Activated T-cell treated with anti-CD3 and anti-CD28 coated beads for 1 hour (primary cell): ENCODE data around the gene HS3ST4.

Experiments
- DNase-seq: peaks from one replicate; pipeline ENCODE4 v3.0.0-alpha.2; 2020; ENCODE audit warnings: low read depth

Gene HS3ST4

DNA sequence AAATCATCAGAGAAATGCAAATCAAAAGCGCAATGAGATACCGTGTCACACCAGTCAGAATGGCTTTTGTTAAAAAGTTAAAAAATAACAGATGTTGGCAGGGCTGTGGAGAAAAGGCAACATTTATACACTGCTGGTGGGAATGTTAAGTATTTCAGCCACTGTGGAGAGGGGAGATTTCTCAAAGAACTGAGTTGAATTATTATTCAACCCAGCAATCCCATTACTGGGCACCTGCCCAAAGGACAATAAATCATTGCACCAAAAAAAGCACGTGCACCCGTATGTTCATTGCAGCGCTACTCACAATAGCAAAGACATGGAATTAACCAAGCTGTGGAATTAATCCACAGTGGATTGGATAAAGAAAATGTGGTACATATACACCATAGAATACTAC lies 204.7 kb downstream of the HS3ST4 start:
- DNase-seq: no peak

DNA sequence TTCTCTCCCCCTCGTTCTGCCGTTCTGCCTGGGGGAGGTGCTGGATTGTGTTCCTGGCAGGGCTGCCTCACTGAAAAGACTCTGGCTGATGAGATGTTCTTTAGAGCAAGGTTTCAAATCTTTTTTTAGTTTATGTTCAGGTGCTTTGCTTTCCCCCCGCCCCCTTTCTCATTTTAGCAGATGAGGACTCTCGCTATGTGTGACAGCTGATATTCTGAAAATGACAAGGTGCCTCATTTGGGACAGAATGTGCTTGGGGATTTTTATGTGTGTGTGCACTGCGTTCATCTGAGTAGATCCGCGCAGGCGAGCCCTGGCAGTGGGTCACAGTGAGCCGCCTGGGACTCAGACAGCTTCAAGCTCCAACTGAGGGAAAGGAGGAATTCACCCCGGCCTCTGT lies 205.9 kb downstream of the HS3ST4 start:
- DNase-seq: no peak

DNA sequence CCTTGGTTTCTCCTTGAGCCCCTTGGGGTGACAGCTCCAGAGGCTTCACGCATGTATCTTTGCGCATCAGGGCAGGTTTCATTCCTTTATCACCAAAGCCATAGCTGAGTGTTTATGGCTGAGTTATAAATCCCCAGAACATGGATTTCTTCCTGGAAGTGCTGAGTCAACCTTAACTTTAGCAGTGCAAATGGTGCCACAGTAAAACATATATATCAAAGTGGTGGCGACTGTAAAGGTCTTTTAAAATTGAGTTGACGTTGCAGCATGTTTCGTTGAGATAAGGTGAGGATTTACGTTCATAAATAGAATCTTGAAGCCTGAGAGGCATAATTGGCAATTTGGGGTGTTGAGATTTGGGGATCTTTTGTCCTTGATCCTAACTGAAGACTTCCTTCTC lies 214.1 kb downstream of the HS3ST4 start:
- no peak for DNase-seq

DNA sequence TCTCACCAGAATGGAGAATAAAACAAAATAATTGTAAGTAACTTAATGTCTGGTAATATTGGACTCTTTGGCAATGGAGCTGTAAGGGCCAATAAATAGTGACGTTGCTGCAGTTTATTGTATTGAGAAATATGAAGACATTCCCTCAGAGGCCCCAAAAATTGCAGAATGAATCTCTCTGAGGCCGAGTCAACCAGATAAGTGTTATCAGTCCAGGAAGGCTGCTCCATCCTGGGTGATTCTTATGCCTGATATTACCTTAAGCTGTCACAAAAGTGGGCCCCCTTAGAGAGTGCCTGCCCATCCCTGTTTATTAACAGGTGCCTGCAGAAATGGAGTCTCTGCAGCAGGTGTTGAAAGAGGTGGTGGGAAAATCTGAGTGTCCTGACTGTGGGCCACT lies 219.2 kb downstream of the HS3ST4 start:
- DNase-seq: no peak

DNA sequence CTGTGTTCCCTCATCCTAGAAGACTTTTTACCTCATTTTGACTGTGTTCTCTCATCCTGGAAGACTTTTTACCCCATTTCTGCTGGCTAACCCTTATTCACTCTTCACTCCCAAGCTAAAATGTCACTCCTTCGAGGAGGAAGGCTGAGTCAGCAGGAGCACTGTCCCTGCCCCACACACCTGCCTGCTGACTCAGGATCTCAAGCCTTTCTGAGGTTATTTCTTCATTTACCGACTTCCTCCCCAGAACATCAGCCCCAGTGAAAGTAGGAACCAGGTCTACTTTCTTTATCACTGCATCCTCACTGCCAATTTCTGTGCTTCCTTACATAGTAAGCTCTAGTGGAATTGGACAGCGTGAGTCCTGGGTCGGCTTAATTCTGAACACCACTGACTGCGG lies 220.6 kb downstream of the HS3ST4 start:
- DNase-seq: no peak

DNA sequence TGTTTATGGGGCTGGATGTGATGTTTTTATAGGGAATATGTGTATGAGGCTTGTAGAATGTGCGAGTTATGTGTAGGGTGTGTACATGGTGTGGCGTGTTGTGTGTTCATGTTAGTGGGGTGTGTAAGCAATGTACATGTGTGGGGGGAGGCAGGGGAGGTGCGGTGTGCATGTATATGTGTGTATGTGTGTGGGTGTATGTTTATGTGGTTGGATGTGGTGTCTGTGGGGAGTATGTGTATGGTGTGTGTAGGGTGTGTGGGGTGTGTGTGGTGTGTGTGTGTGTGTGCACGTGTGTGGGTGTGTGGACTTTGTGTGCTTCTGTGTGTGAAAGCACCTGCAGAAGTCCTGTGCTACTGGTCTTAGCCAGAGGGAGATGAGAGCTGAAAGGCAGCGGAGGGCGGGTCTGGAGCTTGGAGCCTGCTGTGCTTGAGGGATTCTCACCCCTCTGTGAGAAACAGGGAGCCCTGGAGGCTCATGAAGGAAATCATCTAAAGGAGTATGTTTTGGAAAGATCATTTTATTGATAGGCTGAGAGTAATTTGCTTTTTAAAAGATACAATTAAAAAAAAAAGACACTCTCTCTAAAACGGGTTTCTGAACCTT lies 222.7 kb downstream of the HS3ST4 start:
- no peak for DNase-seq

DNA sequence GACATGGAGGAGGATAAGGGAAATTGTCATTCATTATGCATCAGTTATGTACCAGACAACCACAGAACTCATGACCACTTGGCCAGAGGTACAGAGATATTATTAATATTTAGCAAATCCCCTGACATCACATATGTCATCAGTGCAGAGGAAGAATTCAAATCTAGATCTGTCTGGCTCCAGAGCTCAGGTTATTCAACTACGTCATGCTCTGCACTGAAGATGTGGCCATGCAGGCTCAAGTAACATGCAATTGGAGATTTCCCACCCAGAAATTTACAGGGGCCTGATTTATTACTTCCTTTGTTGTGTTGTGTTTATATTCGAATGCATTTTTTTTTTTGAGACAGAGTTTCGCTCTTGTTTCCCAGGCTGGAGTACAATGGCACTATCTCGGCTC lies 224.3 kb downstream of the HS3ST4 start:
- DNase-seq: no peak

DNA sequence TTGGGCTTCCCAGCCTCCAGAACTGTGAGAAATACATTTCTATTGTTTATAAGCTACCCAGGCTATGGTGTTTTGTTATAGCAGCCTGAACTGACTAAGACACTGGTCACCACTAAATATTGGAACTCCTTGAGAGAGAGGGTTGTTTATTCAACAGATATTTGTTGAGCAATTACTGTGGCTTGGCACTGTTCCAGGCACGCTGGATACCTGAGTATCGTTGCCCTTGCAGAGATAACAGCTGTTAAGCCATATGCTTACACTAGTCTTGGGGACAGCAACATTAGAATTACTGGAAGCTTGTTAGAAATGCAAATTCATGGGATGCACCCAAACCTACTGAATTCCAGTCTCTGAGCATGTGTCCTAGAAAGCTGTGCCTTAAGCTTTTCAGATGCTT lies 230.7 kb downstream of the HS3ST4 start:
- no peak for DNase-seq

DNA sequence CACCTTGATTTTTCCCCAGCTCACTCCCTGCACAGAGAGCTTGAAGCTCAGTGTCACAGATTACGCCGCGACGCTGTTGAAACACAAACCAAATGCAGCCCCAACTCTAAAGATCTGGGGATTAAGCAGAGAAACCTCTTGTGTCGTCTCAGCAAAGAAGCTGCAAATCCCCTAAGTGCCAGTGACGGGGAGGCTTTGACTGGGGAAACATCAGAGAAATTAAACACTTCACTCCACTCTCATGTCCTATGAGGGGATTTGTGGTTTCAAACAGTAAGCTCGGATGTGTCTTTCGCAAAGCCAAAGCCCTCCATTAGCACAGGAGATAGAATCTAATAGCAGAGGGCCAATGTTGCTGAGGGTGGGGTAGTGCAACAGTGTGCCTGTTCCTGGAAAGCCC lies 233.7 kb downstream of the HS3ST4 start:
- DNase-seq: no peak

DNA sequence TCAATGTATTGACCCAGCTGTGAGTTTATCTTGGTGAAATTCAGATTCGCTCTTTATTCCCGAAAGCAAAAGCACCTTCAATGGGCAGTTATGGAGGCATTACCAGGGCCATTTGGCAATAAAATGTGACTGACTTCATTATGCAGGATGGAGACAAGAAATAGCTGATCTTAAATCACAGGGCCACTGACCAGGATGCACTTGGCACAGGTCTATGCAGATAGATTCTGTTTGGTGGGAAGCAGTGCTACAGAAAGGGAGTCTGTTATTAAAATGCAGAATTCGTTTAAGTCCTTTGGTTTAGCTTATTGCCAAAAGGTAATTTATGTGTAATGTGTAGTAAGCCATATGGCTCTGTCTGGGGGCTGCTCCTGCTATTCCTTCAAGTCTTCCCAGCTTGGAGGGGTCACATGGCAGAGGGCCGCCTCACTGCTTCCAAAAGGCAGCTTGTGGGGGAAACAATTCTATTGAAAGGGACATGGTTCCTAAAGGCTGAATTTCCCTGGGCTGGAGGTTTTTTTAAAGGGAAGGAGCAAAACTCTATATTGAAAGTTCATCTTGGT lies 239.8 kb downstream of the HS3ST4 start:
- DNase-seq: no peak

DNA sequence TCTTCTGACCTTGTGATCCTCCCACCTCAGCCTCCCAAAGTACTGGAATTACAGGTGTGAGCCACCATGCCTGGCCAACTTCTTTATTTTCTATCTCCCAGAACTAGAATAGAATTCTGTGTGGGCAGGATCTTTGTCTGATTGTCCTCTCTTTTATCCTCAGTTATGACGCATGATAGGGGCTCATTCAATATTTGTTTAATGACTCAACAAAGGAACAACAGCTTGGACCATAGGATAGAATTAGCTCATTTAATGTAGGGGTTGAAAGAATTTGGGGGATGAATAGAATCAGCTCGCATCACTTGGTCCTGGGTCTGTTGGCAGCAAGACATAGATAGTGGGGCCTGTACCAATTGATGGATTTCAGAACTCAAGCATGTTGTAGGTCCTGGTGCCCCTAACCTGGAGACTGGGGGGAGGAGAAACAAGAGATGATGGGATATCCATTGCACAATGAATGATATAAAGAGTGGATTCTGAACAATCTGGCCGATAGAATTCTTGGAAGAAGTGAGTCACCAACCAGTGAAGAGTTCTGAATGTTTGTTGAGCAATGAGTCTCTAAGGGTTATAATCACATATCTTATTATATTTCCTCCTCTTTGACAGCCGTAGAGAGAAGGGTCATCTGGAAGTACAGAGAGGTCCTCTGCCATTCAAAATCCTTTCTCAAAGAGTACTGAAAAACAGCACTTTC lies 250.2 kb downstream of the HS3ST4 start:
- no peak for DNase-seq

DNA sequence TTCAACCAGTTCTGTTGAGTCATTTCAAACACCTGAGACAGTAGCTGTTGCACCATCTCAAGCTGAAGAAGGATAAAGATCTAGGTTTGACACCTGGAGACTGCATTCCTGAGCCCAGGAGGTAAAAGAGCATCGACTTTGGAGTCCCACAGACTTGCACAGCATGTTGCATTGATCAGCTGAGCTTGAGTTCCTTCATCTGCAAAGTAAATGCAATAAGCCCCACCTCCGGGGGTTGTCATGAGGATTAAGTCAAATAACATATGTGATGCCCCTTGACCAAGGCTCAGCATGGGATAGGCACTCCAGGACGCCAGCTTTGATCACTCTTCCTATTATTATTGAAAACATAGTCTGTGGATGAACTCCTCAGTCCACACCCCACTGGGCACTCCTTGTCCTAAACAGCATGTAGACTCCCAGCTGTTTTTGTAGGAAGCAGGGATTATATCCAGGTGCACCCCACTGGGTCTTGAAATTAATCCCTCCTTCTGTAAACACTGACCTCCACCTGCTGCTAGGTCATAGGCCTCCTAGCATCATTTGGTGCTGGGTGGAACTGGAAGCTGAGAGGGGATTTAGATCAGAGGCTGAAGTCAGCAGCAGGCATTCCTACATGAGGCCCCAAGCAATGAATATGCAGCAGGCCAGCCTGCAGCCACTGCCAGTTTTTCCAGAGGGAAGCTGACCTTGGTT lies 259.0 kb downstream of the HS3ST4 start:
- DNase-seq: no peak

DNA sequence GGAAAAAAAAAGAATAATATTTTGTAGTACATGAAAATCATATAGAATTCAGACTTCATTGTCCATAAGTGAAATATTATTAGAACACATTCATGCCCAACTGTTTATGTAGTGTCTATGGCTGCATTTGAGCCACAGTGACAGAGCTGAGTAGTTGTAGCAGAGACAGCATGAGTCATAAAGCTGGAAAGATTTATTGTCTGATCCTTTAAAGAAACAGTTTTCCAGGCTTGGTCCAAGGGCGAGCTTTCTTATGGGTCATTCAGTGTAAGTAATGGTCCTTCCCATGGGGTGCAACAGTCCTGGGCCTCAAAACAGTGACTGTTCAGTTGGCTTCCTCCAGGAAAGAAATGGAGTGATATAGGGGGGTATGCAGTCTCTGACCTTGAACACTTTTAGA lies 260.2 kb downstream of the HS3ST4 start:
- DNase-seq: no peak

DNA sequence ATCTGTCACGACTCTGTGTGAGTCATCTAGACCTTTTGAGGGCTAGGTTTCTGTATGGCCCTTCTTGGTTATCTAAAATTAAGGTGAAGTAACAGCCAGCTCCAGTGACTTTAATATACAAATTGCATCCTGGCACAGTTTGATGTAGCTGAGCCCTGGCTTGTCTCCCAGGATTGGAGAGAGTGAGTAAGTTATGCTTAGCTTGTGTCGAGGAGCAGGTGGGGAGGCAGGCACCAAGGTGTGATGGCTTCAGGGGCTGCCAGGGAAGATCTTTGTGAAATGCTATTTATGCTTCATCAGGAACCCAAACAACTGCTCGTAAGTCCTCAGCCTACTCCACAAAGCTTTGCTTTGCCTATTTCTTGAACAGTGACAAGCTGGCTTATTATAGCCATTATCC lies 261.2 kb downstream of the HS3ST4 start:
- DNase-seq: no peak

DNA sequence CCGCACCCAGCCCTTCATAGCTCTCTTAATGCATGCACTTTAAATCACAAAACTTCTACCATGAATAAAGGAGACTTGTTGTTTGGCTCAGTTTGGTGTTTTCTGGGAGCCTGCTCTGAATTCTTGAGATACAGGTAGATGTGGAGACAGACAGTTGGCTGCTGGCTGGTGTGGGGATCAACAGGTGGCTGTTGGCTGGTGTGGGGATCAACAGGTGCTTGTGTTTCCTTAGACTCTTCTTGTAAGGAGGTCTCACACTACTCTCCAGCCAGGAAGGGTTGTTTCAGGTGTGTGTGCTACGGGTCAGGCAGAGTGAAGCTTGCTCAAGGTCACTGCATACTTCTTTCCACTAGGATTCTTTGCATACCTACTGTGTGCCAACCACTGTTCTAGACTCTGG lies 265.9 kb downstream of the HS3ST4 start:
- no peak for DNase-seq

DNA sequence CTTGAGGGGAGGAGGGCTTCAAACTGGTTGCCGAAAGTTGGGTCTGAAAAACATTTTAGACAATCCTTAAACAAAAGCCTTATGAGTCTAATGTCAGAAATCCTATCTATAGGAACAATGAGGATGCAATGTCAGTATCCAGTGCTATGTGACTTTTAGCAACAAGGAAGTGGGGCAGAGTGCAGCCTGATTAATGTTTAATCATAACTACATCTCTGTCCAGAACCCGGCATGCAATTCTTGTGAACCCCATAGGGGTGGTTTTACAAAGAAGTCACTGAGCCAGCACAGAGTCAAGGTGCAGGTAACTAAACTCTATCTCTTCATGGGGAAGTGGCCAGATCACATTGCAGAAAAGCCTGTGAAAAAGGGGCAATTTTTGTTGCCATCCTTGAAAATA lies 267.5 kb downstream of the HS3ST4 start:
- no peak for DNase-seq

DNA sequence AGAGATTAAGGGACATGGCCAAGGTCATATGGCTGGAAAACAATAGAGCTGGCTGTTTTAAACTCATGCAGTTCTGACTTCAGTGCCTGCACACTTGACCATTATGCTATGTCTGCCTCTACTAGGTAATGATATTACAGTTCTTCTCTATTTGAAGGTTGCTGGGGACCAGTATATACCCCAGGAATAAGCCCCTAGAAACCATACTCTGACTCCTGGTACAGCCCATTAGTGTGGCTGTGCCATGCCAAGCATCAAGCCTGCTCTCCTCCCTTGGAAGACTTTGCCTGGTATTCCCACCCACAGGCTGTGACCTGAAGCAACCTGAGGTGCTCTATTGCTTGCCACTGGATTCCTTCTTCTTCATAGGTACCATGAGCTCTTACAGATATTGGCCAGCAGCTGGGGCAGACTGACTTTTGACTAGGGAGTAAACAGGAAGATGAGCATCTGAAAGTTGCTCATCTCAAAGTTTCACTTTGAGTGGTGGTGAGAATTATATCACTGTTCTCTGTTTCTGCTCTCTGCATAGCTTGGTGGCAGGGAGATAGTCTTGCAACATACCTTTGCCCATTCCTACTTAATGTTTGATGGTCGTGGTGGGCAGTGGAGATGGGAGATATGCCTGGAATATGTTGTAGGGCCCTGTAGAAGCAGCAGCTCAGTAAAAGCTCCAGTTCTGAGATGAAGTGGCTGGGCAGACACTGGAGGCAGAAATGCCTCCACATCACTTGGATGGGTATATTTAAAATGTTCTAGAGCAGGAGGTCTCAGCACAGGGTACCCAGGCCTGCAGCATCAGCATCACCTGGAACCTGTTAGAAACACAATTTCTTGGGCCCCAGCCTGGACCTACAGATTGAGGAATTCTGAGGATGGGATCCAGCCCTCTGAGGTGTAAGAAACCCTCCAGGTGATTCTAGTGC lies 274.7 kb downstream of the HS3ST4 start:
- DNase-seq: no peak

DNA sequence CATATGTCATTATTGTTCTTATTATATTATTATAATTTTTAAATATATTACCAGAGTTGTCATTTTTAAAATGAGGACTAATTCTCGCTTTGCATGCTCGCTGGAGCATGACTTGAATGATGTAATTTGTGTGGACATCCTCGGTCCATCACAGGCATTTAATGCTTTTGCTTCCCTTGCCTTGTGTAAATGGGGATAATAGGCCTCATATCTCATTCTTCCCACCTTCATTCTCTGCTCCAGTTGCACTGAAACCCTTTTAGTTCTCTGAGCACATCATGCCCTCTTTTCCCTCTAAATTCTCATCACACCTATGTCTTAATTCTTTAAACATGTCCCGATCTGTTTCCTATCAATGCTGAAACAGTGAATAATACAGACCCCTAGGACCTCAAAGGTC lies 285.4 kb downstream of the HS3ST4 start:
- no peak for DNase-seq

DNA sequence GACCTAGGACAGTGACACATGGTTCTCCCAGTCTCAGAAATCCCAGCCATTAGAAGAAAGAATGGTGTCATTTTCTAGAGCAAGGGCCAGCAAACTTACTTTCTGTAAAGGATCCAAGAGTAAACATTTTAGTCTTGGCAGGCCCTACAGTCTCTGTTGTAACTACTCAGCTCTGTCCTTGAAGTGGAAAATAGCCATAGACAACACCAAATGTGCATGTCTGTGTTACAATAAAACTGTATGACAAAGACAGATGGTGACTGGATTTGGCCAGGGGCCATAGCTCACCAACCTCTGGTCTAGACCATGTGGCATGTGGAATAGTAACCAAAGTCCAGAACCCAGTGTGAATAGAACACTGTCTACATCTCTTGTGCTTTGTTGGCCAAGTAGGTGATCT lies 286.5 kb downstream of the HS3ST4 start:
- DNase-seq: no peak

DNA sequence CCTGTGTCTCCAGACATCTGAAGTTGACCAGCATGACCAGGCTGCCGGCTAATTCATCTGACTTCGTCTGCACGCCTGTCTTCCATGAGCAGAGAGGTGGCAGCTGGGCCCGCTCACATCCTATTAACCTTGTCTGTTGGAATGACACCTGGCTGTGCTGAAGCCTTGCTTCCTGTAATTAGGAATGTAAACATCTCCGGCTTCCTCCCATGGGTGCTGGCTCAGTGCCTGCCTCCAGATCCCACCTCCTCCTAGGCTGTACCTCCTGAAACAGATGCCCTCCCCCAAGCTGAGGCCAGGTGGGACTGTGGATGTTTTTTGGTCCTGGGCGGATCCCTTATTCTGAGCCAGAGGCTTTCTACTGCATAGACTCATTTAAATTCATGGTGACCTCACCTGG lies 296.3 kb downstream of the HS3ST4 start:
- no peak for DNase-seq

DNA sequence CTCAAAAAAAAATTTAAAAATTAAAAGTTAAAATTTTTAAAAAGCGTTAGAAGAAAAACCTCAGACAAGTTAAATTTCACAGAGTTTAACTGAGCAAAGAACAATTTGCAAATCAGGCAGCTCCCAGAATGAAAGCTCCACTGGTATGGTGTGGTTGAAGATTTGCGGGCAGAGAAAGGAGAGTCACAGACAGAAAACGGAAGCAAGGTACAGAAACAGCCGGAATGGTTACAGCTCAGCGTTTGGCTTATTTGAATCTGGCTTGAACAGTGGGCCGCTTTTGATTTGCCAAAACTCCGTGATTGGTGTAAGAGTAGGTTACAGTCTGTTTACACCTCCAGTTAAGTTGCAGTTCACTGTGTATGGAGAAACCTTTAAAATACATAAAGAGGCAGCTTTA lies 297.1 kb downstream of the HS3ST4 start:
- no peak for DNase-seq

DNA sequence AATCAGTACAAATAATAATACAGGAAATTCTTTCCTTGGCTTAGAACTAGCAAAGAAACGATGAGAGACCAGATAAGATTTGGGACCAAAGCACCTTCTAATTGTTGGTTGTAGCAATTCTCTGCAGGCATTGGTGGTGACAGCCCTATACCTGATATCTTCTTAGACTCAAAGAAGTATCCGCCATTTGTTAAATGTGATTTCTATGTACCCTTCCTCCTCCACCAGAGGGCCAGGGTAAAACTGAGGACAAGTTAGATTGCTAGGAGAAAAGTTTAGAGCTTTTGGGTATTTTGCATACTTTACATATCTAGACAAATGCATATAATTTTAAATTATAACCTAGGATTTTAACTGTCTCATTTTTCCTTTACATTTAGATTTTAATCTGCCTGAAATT lies 304.3 kb downstream of the HS3ST4 start:
- no peak for DNase-seq
